Measurements from ENCODE around the gene SOWAHC. TPM values are rescaled to one million over a fixed set of nuclear protein-coding genes. Genes with fewer than 3 reads are reported as not detected.
A peak's percentile ranks its signal among the peaks of the same experiment; 100 is the strongest.

The SOWAHC gene
- total RNA-seq, 1 donor from 2014 or later, result 16.5 TPM

- no peak for FAIRE-seq
- TF ChIP-seq EZH2 (IDR thresholded peaks at IDR 0.05; ENCODE audit: insufficient read depth, low read length), result no peak
- no peak for TF ChIP-seq CTCF (IDR thresholded peaks at IDR 0.05; ENCODE audit: insufficient read depth, low read depth, low read length)
- no peak overlapping the region for H3K4me3 ChIP-seq (ENCODE audit: insufficient read depth, low read depth, low read length)
Observed at GRCh38 chr2:109660046-109660860, 46.1 kb downstream of the SOWAHC start.

DNA sequence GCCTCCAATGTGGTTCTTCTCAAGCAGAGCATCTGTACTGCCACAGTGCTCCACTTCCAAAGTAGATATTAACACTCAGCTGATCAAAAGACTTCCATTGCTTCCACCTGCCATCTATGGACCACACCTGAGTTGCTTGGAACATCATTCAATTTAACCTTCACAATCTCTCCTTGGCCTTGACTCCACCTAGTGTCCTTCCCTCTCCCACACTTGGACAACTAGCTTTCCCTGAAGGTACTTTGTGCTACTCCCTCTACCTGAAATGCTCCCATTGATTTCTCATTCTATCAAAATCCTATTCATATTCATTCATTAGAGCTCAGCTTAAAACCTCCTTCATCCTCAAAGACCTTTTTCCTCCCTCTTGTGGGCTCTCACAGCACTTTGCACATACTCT, 48.7 kb downstream of the SOWAHC start:
- H4K20me1 ChIP-seq (ENCODE audit: insufficient read depth, low read length), result no peaks in the 10 kb centered on the region
- no peaks in the 10 kb centered on the region for H3K4me1 Mint-ChIP-seq (ENCODE audit: low read depth, unreplicated experiment)
- no peaks in the 10 kb centered on the region for H3K9me3 ChIP-seq (ENCODE audit: insufficient read depth, low read depth, low read length)
- H3K27me3 ChIP-seq (ENCODE audit: insufficient read depth, low read length), result peaks cover 5% of the 10 kb centered on the region
- H3K27ac ChIP-seq (ENCODE audit: low read depth, low read length), result no peak overlapping the region
- no peak overlapping the region for H3K4me2 ChIP-seq (ENCODE audit: low read length)
- H3K36me3 Mint-ChIP-seq (ENCODE audit: low read depth, unreplicated experiment), result no peaks in the 10 kb centered on the region
- FAIRE-seq (no peak), DNase-seq (ENCODE audit: low read depth) (no peak)
- H3K9me3 Mint-ChIP-seq (ENCODE audit: unreplicated experiment), result no peaks in the 10 kb centered on the region
- no peak overlapping the region for H2AFZ ChIP-seq (ENCODE audit: low read depth, low read length)
- H3K4me3 ChIP-seq (ENCODE audit: insufficient read depth, low read depth, low read length), result no peak overlapping the region
- no peak overlapping the region for H3K9ac ChIP-seq (ENCODE audit: low read length)
- no peak overlapping the region for H3K4me3 Mint-ChIP-seq (ENCODE audit: unreplicated experiment)
- no peaks in the 10 kb centered on the region for H3K36me3 ChIP-seq (ENCODE audit: insufficient read depth, low read length)
- no peaks in the 10 kb centered on the region for H3K4me1 ChIP-seq (ENCODE audit: insufficient read depth, low read length)
- TF ChIP-seq EZH2 (IDR thresholded peaks at IDR 0.05; ENCODE audit: insufficient read depth, low read length), result no peak
- TF ChIP-seq CTCF (IDR thresholded peaks at IDR 0.05; ENCODE audit: insufficient read depth, low read depth, low read length), result no peak
- peaks cover 17% of the 10 kb centered on the region for H3K27me3 Mint-ChIP-seq (ENCODE audit: low read depth, unreplicated experiment)
- H3K79me2 ChIP-seq (ENCODE audit: insufficient read depth, low read length), result no peaks in the 10 kb centered on the region
- H3K27ac Mint-ChIP-seq (ENCODE audit: unreplicated experiment), result no peak overlapping the region

More at GRCh38 chr2:109660046-109660860, 46.1 kb downstream of the SOWAHC start:
- no peak for DNase-seq (ENCODE audit: low read depth)
- peaks cover 8% of the 10 kb centered on the region for H3K27me3 Mint-ChIP-seq (ENCODE audit: low read depth, unreplicated experiment)
- H3K27ac ChIP-seq (ENCODE audit: low read depth, low read length), result no peak overlapping the region
- H3K4me2 ChIP-seq (ENCODE audit: low read length), result no peak overlapping the region
- no peaks in the 10 kb centered on the region for H3K27me3 ChIP-seq (ENCODE audit: insufficient read depth, low read length)
- H3K79me2 ChIP-seq (ENCODE audit: insufficient read depth, low read length), result no peaks in the 10 kb centered on the region
- H3K4me3 Mint-ChIP-seq (ENCODE audit: unreplicated experiment), result no peak overlapping the region
- H2AFZ ChIP-seq (ENCODE audit: low read depth, low read length), result no peak overlapping the region
- H3K9ac ChIP-seq (ENCODE audit: low read length), result no peak overlapping the region
- no peak overlapping the region for H3K27ac Mint-ChIP-seq (ENCODE audit: unreplicated experiment)
- no peaks in the 10 kb centered on the region for H3K36me3 ChIP-seq (ENCODE audit: insufficient read depth, low read length)
- H4K20me1 ChIP-seq (ENCODE audit: insufficient read depth, low read length), result no peaks in the 10 kb centered on the region
- no peaks in the 10 kb centered on the region for H3K9me3 ChIP-seq (ENCODE audit: insufficient read depth, low read depth, low read length)
- H3K36me3 Mint-ChIP-seq (ENCODE audit: low read depth, unreplicated experiment), result no peaks in the 10 kb centered on the region
- no peaks in the 10 kb centered on the region for H3K9me3 Mint-ChIP-seq (ENCODE audit: unreplicated experiment)
- no peaks in the 10 kb centered on the region for H3K4me1 ChIP-seq (ENCODE audit: insufficient read depth, low read length)
- H3K4me1 Mint-ChIP-seq (ENCODE audit: low read depth, unreplicated experiment), result peaks cover 1% of the 10 kb centered on the region

- H3K9ac ChIP-seq (ENCODE audit: low read length), result no peak overlapping the region
- H3K4me1 Mint-ChIP-seq (ENCODE audit: low read depth, unreplicated experiment), result no peaks in the 10 kb centered on the region
- peak overlapping the region; percentile 28 for H2AFZ ChIP-seq (ENCODE audit: low read depth, low read length)
- H3K27ac Mint-ChIP-seq (ENCODE audit: unreplicated experiment), result no peak overlapping the region
- no peaks in the 10 kb centered on the region for H3K9me3 Mint-ChIP-seq (ENCODE audit: unreplicated experiment)
- peaks cover 18% of the 10 kb centered on the region for H3K27me3 Mint-ChIP-seq (ENCODE audit: low read depth, unreplicated experiment)
- H3K4me3 ChIP-seq (ENCODE audit: insufficient read depth, low read depth, low read length), result no peak overlapping the region
- no peaks in the 10 kb centered on the region for H4K20me1 ChIP-seq (ENCODE audit: insufficient read depth, low read length)
- no peak overlapping the region for H3K27ac ChIP-seq (ENCODE audit: low read depth, low read length)
- DNase-seq (ENCODE audit: low read depth), result peak; percentile 87
- no peak for FAIRE-seq
- no peaks in the 10 kb centered on the region for H3K36me3 ChIP-seq (ENCODE audit: insufficient read depth, low read length)
- peak overlapping the region; percentile 53 for H3K4me2 ChIP-seq (ENCODE audit: low read length)
- TF ChIP-seq EZH2 (IDR thresholded peaks at IDR 0.05; ENCODE audit: insufficient read depth, low read length), result no peak
- TF ChIP-seq CTCF (IDR thresholded peaks at IDR 0.05; ENCODE audit: insufficient read depth, low read depth, low read length), result no peak
- no peak overlapping the region for H3K4me3 Mint-ChIP-seq (ENCODE audit: unreplicated experiment)
- H3K9me3 ChIP-seq (ENCODE audit: insufficient read depth, low read depth, low read length), result no peaks in the 10 kb centered on the region
- H3K36me3 Mint-ChIP-seq (ENCODE audit: low read depth, unreplicated experiment), result no peaks in the 10 kb centered on the region
- no peaks in the 10 kb centered on the region for H3K79me2 ChIP-seq (ENCODE audit: insufficient read depth, low read length)
- H3K27me3 ChIP-seq (ENCODE audit: insufficient read depth, low read length), result peaks cover 6% of the 10 kb centered on the region
- H3K4me1 ChIP-seq (ENCODE audit: insufficient read depth, low read length), result no peaks in the 10 kb centered on the region
Observed at GRCh38 chr2:109663721-109664120, 49.6 kb downstream of the SOWAHC start.

Measured in astrocyte (in vitro differentiated cells and primary cell).